GM12878 (cell line): ENCODE data around the gene NINL. TPM values are rescaled to one million over a fixed set of nuclear protein-coding genes. Genes with fewer than 3 reads are reported as not detected.

ENCODE experiments used
- ATAC-seq: fragments of 200-7000 bp; cut with Tn5 transposase; 3 replicates; pipeline ENCODE4 v1.9.1; 2020; ENCODE audit warnings: mild to moderate bottlenecking, moderate library complexity
- BruUV-seq: library from RNA; stranded (reverse); fragments of 400-500 nt; replicated peaks from 2 replicates; lab custom pipeline; 2021; lab: Mats Ljungman, UMichigan
- CTCF ChIA-PET: fragments of 300-600 bp; sonication (Branson Sonifier 250); formaldehyde crosslinking; extraction: SDS; loops from one replicate; lab custom pipeline; 2021; ENCODE audit warnings: inconsistent platforms; lab: Yijun Ruan, JAX
- POLR2A ChIA-PET: fragments of 350-600 bp; formaldehyde crosslinking; extraction: SDS; loops from one replicate; lab custom pipeline; 2021; ENCODE audit warnings: inconsistent platforms; lab: Charles Lee
- RAD21 ChIA-PET: fragments of 300-600 bp; sonication (Branson Sonifier 250); formaldehyde crosslinking; loops from one replicate; lab custom pipeline; 2023; ENCODE audit warnings: antibody characterized with exemption; ENCODE audit not compliant: unreplicated experiment; lab: Charles Lee
- SMC1A ChIA-PET: fragments of 300-600 bp; sonication (Branson Sonifier 250); formaldehyde crosslinking; loops from one replicate; lab custom pipeline; 2023; ENCODE audit not compliant: unreplicated experiment, uncharacterized antibody; lab: Charles Lee
- DNase-seq: peaks from one replicate; pipeline ENCODE4 v3.0.0-alpha.2; 2011; ENCODE audit warnings: low read depth, low spot score
- FAIRE-seq: peaks from 3 replicates; lab custom pipeline; 2011; peaks lifted over from hg19 to GRCh38; lab: Jason Lieb, UNC
- H2AFZ ChIP-seq: 2 replicates; pipeline ENCODE4 v1.6.0; 2011; ENCODE audit warnings: low read depth, low read length, control low read depth; ENCODE audit not compliant: control insufficient read depth
- H3K27ac ChIP-seq: 2 replicates; pipeline ENCODE4 v1.5.1; 2011; ENCODE audit warnings: control low read depth; ENCODE audit not compliant: control insufficient read depth, insufficient read depth
- H3K27me3 ChIP-seq, 2 experiments: replicated peaks in 1 of 2; 2 replicates each; pipeline versions ENCODE4 v1.6.0 to v1.6.1; 2011; ENCODE audit warnings: low read length in 1 of 2; ENCODE audit not compliant: control insufficient read depth in 2 of 2, insufficient read depth in 2 of 2
- H3K36me3 ChIP-seq, 2 experiments: 2 replicates each; pipeline ENCODE4 v1.5.1; 2011; ENCODE audit warnings: low read length in 1 of 2; ENCODE audit not compliant: control insufficient read depth in 2 of 2, insufficient read depth in 2 of 2
- H3K4me1 ChIP-seq: 2 replicates; pipeline ENCODE4 v1.6.1; 2011; ENCODE audit warnings: mild to moderate bottlenecking, low read length, moderate library complexity, mixed read lengths; ENCODE audit not compliant: control insufficient read depth, insufficient read depth
- H3K4me2 ChIP-seq: 2 replicates; pipeline ENCODE4 v1.6.0; 2011; ENCODE audit warnings: control low read depth; ENCODE audit not compliant: control insufficient read depth, insufficient read depth
- H3K4me3 ChIP-seq: fragments of 200-600 bp; sonication (generic); 2 replicates; pipeline ENCODE4 v1.5.1; 2016
- H3K79me2 ChIP-seq: 2 replicates; pipeline ENCODE4 v1.6.0; 2011; ENCODE audit warnings: low read length; ENCODE audit not compliant: control insufficient read depth, insufficient read depth
- H3K9ac ChIP-seq: 2 replicates; pipeline ENCODE4 v1.8.0; 2011; ENCODE audit warnings: low read length, control low read depth, mixed read lengths; ENCODE audit not compliant: control insufficient read depth, insufficient read depth
- H3K9me3 ChIP-seq: replicated peaks from 3 replicates; pipeline ENCODE4 v1.5.1; 2011; ENCODE audit warnings: mild to moderate bottlenecking, low read length; ENCODE audit not compliant: control insufficient read depth, insufficient read depth
- H4K20me1 ChIP-seq: 2 replicates; pipeline ENCODE4 v1.6.0; 2011; ENCODE audit not compliant: control insufficient read depth, insufficient read depth
- BACH1 ChIP-seq: fragments of 450-650 bp; IDR thresholded peaks from 2 replicates; pipeline ENCODE4 v1.6.1; 2017; ENCODE audit warnings: mild to moderate bottlenecking, borderline replicate concordance
- CHD4 ChIP-seq: fragments of 200-600 bp; sonication (generic); IDR thresholded peaks from 2 replicates; pipeline ENCODE4 v1.6.1; 2016; ENCODE audit warnings: mild to moderate bottlenecking
- DPF2 ChIP-seq: fragments of 450-650 bp; IDR thresholded peaks from 2 replicates; pipeline ENCODE4 v1.6.1; 2017; ENCODE audit warnings: mild to moderate bottlenecking
- E4F1 ChIP-seq: fragments of 450-650 bp; IDR thresholded peaks from 2 replicates; pipeline ENCODE4 v1.6.1; 2018; ENCODE audit warnings: borderline replicate concordance, mild to moderate bottlenecking; ENCODE audit not compliant: partially characterized antibody
- EP300 ChIP-seq, 2 experiments: fragments of 150-350 bp in 1 of 2; IDR thresholded peaks; 2 replicates each; pipeline ENCODE4 v1.6.1; 2011 to 2012; ENCODE audit warnings: low read depth in 2 of 2, low read length in 2 of 2, borderline replicate concordance in 1 of 2, improper control_type of control experiment in 1 of 2, inconsistent platforms in 1 of 2; ENCODE audit not compliant: control insufficient read depth in 1 of 2
- HDGF ChIP-seq: fragments of 450-650 bp; IDR thresholded peaks from 2 replicates; pipeline ENCODE4 v1.6.1; 2016; ENCODE audit warnings: antibody characterized with exemption
- JUNB ChIP-seq: IDR thresholded peaks from 2 replicates; pipeline ENCODE4 v1.6.1; 2016; ENCODE audit warnings: antibody characterized with exemption, mild to moderate bottlenecking
- KDM1A ChIP-seq: fragments of 200-600 bp; sonication (generic); IDR thresholded peaks from 2 replicates; pipeline ENCODE4 v1.6.1; 2016; ENCODE audit warnings: borderline replicate concordance
- MYB ChIP-seq: fragments of 150-350 bp; IDR thresholded peaks from 2 replicates; pipeline ENCODE4 v1.6.1; 2014; ENCODE audit warnings: mild to moderate bottlenecking, low read depth, low read length, borderline replicate concordance
- NFYA ChIP-seq: IDR thresholded peaks from 2 replicates; pipeline ENCODE4 v1.6.1; 2011; ENCODE audit warnings: low read depth, mild to moderate bottlenecking, low read length, improper control_type of control experiment, borderline replicate concordance
- NFYB ChIP-seq: IDR thresholded peaks from 2 replicates; pipeline ENCODE4 v1.6.1; 2011; ENCODE audit warnings: low read depth, mild to moderate bottlenecking, low read length, improper control_type of control experiment, moderate library complexity; ENCODE audit not compliant: insufficient read depth
- NR2C1 ChIP-seq: fragments of 450-650 bp; IDR thresholded peaks from 2 replicates; pipeline ENCODE4 v1.6.1; 2017; ENCODE audit warnings: antibody characterized with exemption, mild to moderate bottlenecking, moderate library complexity
- PAX8 ChIP-seq: fragments of 450-650 bp; IDR thresholded peaks from 2 replicates; pipeline ENCODE4 v1.6.1; 2017; ENCODE audit warnings: mild to moderate bottlenecking, moderate library complexity
- ZBTB33 ChIP-seq: fragments of 450-650 bp; IDR thresholded peaks from 2 replicates; pipeline ENCODE4 v1.6.1; 2017; ENCODE audit warnings: mild to moderate bottlenecking
- ZNF24 ChIP-seq: fragments of 450-650 bp; IDR thresholded peaks from 2 replicates; pipeline ENCODE4 v1.6.1; 2017; ENCODE audit warnings: antibody characterized with exemption, mild to moderate bottlenecking
- WGBS: methylation state at CpG from one replicate; pipeline ENCODE4 v1.1.6; 2016; ENCODE audit warnings: low lambda C conversion rate; ENCODE audit not compliant: insufficient replicate concordance, insufficient coverage; ENCODE audit errors: missing lambda C conversion rate; 5-methylcytosine and 5-hydroxymethylcytosine counted together
- in situ Hi-C: fragments of 300-500 bp; cut with MboI; formaldehyde crosslinking; loops from 9 replicates; pipeline ENCODE4 v1.14.3; 2018; ENCODE audit warnings: mixed read lengths
- intact Hi-C: fragments of 100-400 bp; cut with micrococcal nuclease; formaldehyde crosslinking; loops from one replicate; pipeline ENCODE4 v1.14.2; 2022; ENCODE audit not compliant: unreplicated experiment
- polyA plus RNA-seq, 11 experiments: library from polyadenylated mRNA; depleted of rRNA in 4 of 11; unstranded in 6 of 11; stranded (reverse) in 5 of 11; fragments of >200 nt; fragmentation: Nextera tagmentation in 4 of 11; fragmentation: Illumina TruSeq in 1 of 11; extraction: Ambion mirVana in 4 of 11; extraction: Trizol in 1 of 11; gene quantifications; 1 replicate in 1 of 11; 2 replicates in 10 of 11; pipeline versions ENCODE4 v1.2.1 to v1.2.3, GENCODE V29; 2011 to 2016; ENCODE audit warnings: inconsistent platforms in 2 of 11, missing spikeins in 2 of 11, low read depth in 1 of 11
- total RNA-seq, 4 experiments: library from RNA; depleted of rRNA in 3 of 4; stranded (reverse); fragments of >200 nt in 3 of 4; fragmentation: Illumina TruSeq in 1 of 4; extraction: Trizol in 1 of 4; gene quantifications; 2 replicates each; pipeline versions ENCODE4 v1.2.1 to v1.2.3, GENCODE V29; 2013 to 2021
- TF ChIP-seq, protein P1 (sequence below): IDR thresholded peaks from 2 replicates; pipeline ENCODE4 v1.6.1; 2012; ENCODE audit warnings: low read depth, low read length, improper control_type of control experiment

NINL gene
- total and polyA plus RNA-seq, 10 of the 15 experiments (the other 5 are each of a cell fraction or from before 2014, with no cell fraction given): 0.04 to 0.77 (median 0.23) TPM; not detected in 1

GRCh38 chr20:25511183-25511582 is 74.1 kb downstream of the NINL start:
- 55% methylated on average over 10 of the region's 10 CpGs for WGBS
- CTCF ChIA-PET: no interaction called here
- Histone ChIP-seq H3K36me3 (no peaks in the 10 kb centered on the region), H3K4me3 (no peak overlapping the region), H3K4me2 (no peak overlapping the region), H3K9me3 (peaks cover 2% of the 10 kb centered on the region; the same call in 1 of the 3 replicates), H3K79me2 (no peaks in the 10 kb centered on the region), H3K4me1 (no peaks in the 10 kb centered on the region), H3K27me3 (no peaks in the 10 kb centered on the region), H4K20me1 (no peaks in the 10 kb centered on the region), H3K27ac (no peak overlapping the region), H2AFZ (no peak overlapping the region), H3K9ac (no peak overlapping the region)
- SMC1A ChIA-PET: no interaction called here
- POLR2A ChIA-PET: no interaction called here
- intact Hi-C loops (no loop called here), in situ Hi-C loops (loop anchor here (10.0 to 25.0 kb wide), 2 partner anchors 46 to 651 kb away; no protein-coding TSS in a partner anchor)
- no peak for FAIRE-seq
- DNase-seq: no peak
- BruUV-seq: no TSS peak
- ATAC-seq: no peak
- RAD21 ChIA-PET: no interaction called here
- TF ChIP-seq EP300 (IDR thresholded peaks at IDR 0.05; ENCODE audit: borderline replicate concordance in 1 of 2, control insufficient read depth in 1 of 2, low read depth in 2 of 2, low read length in 2 of 2) (no peak), ZNF24 (no peak), NFYA (no peak), KDM1A (no peak), BACH1 (no peak), NFYB (no peak), JUNB (no peak), HDGF (no peak), PAX8 (no peak), ZBTB33 (no peak), MYB (no peak), NR2C1 (no peak), CHD4 (no peak), DPF2 (no peak), E4F1 (no peak)
- TF ChIP-seq, protein P1, sequence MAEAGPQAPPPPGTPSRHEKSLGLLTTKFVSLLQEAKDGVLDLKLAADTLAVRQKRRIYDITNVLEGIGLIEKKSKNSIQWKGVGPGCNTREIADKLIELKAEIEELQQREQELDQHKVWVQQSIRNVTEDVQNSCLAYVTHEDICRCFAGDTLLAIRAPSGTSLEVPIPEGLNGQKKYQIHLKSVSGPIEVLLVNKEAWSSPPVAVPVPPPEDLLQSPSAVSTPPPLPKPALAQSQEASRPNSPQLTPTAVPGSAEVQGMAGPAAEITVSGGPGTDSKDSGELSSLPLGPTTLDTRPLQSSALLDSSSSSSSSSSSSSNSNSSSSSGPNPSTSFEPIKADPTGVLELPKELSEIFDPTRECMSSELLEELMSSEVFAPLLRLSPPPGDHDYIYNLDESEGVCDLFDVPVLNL: no peak
